Activated CD4-positive, alpha-beta T cell treated with anti-CD3 and anti-CD28 coated beads, Interleukin-2, amount 10 ng/mL, durations not matched to agents 7 days and 5 days (primary cell): ENCODE measurements around the gene PXK. TPM values are rescaled to one million over a fixed set of nuclear protein-coding genes. Genes with fewer than 3 reads are reported as not detected.
A peak's percentile ranks its signal among the peaks of the same experiment; 100 is the strongest.

Experiments
- CTCF ChIA-PET: fragments of 350-600 bp; sonication (Branson Sonifier 250); formaldehyde crosslinking; loops from one replicate; lab custom pipeline; 2021; ENCODE audit warnings: antibody characterized with exemption; lab: Charles Lee
- POLR2A ChIA-PET: fragments of 350-600 bp; sonication (Branson Sonifier 250); formaldehyde crosslinking; loops from one replicate; lab custom pipeline; 2021; ENCODE audit warnings: antibody characterized with exemption; lab: Charles Lee
- DNase-seq: peaks from one replicate; pipeline ENCODE4 v3.0.0-alpha.2; 2020
- H3K27ac Mint-ChIP-seq: one replicate; pipeline ENCODE4 v1.8.0; 2021; ENCODE audit warnings: mild to moderate bottlenecking, moderate library complexity, mixed read lengths
- H3K27me3 Mint-ChIP-seq: one replicate; pipeline ENCODE4 v1.8.0; 2021; ENCODE audit warnings: mixed read lengths
- H3K36me3 Mint-ChIP-seq: one replicate; pipeline ENCODE4 v1.8.0; 2021; ENCODE audit warnings: low read depth, mixed read lengths
- H3K4me1 Mint-ChIP-seq: one replicate; pipeline ENCODE4 v1.8.0; 2021; ENCODE audit warnings: mixed read lengths
- H3K4me3 Mint-ChIP-seq: one replicate; pipeline ENCODE4 v1.8.0; 2021; ENCODE audit warnings: mild to moderate bottlenecking, moderate library complexity, mixed read lengths
- H3K9me3 Mint-ChIP-seq: one replicate; pipeline ENCODE4 v1.8.0; 2021; ENCODE audit warnings: mixed read lengths
- total RNA-seq, 2 experiments: library from RNA; stranded (reverse); gene quantifications; one replicate each; pipeline ENCODE4 v1.2.3, GENCODE V29; 2021

Gene PXK
- total RNA-seq, 2 experiments from 2014 or later = 30.3 to 40.2 TPM

- Mint-ChIP-seq H3K4me1 (peaks cover 52% of the 10 kb centered on the region), H3K27ac (no peak overlapping the region), H3K4me3 (no peak overlapping the region), H3K9me3 (no peaks in the 10 kb centered on the region), H3K27me3 (peaks cover 1% of the 10 kb centered on the region), H3K36me3 (peaks cover 2% of the 10 kb centered on the region)
- ChIA-PET POLR2A (no interaction called here), CTCF (interaction anchor here (0.6 to 1.4 kb wide), 4 partner anchors 13 to 1045 kb away, joined by 3 to 5 read pairs (median 4); no protein-coding TSS in a partner anchor)
- DNase-seq = no peak
Observed at GRCh38 chr3:58469096-58469495, 136.4 kb downstream of the PXK start.

GRCh38 chr3:58470363-58471024, 137.8 kb downstream of the PXK start:
- Mint-ChIP-seq H3K36me3 (peaks cover 2% of the 10 kb centered on the region), H3K27me3 (peaks cover 1% of the 10 kb centered on the region), H3K4me3 (no peak overlapping the region), H3K27ac (peak overlapping the region; percentile 92), H3K4me1 (peaks cover 57% of the 10 kb centered on the region), H3K9me3 (no peaks in the 10 kb centered on the region)
- POLR2A ChIA-PET = no interaction called here
- CTCF ChIA-PET = interaction anchor here (0.6 to 4.4 kb wide), 5 partner anchors 14 to 212 kb away, joined by 3 to 22 read pairs (median 3); partner anchors contain the start of genes HTD2, KCTD6, PDHB and RPP14
- no peak for DNase-seq

- peak overlapping the region; percentile 92 for H3K27ac Mint-ChIP-seq
Observed at GRCh38 chr3:58471025-58471887, 138.6 kb downstream of the PXK start.

GRCh38 chr3:58473275-58473674, 140.6 kb downstream of the PXK start:
- H3K27ac Mint-ChIP-seq = no peak overlapping the region
- H3K4me1 Mint-ChIP-seq = peaks cover 55% of the 10 kb centered on the region
- POLR2A ChIA-PET = no interaction called here
- CTCF ChIA-PET = interaction anchor here (0.7 to 4.4 kb wide), 6 partner anchors 10 to 166 kb away, joined by 3 to 22 read pairs (median 9); partner anchors contain the start of genes HTD2 and KCTD6
- DNase-seq = no peak
- peaks cover 3% of the 10 kb centered on the region for H3K36me3 Mint-ChIP-seq
- peaks cover 1% of the 10 kb centered on the region for H3K9me3 Mint-ChIP-seq
- peaks cover 3% of the 10 kb centered on the region for H3K27me3 Mint-ChIP-seq
- H3K4me3 Mint-ChIP-seq = no peak overlapping the region

More at GRCh38 chr3:58471025-58471887, 138.6 kb downstream of the PXK start:
- DNase-seq = peak; percentile 69
- ChIA-PET CTCF (interaction anchor here (0.6 to 4.4 kb wide), 8 partner anchors 8 to 213 kb away, joined by 3 to 22 read pairs (median 4); partner anchors contain the start of genes KCTD6 and PDHB), POLR2A (interaction anchor here (0.5 kb wide), 2 partner anchors 408 to 782 kb away, joined by 7 to 8 read pairs; no protein-coding TSS in a partner anchor)
- H3K4me1 Mint-ChIP-seq = peaks cover 55% of the 10 kb centered on the region
- H3K9me3 Mint-ChIP-seq = no peaks in the 10 kb centered on the region
- H3K36me3 Mint-ChIP-seq = peaks cover 2% of the 10 kb centered on the region
- H3K27me3 Mint-ChIP-seq = peaks cover 1% of the 10 kb centered on the region
- H3K4me3 Mint-ChIP-seq = peak overlapping the region; percentile 23

- ChIA-PET POLR2A (no interaction called here), CTCF (interaction anchor here (3.1 to 4.4 kb wide), 3 partner anchors 10 to 17 kb away, joined by 14 to 22 read pairs (median 16); partner anchors contain the start of gene KCTD6)
- no peak overlapping the region for H3K27ac Mint-ChIP-seq
- peaks cover 51% of the 10 kb centered on the region for H3K4me1 Mint-ChIP-seq
- DNase-seq = no peak
- H3K4me3 Mint-ChIP-seq = no peak overlapping the region
- peaks cover 3% of the 10 kb centered on the region for H3K36me3 Mint-ChIP-seq
- peaks cover 2% of the 10 kb centered on the region for H3K9me3 Mint-ChIP-seq
- H3K27me3 Mint-ChIP-seq = peaks cover 7% of the 10 kb centered on the region
Observed at GRCh38 chr3:58474348-58474911, 141.7 kb downstream of the PXK start.

- H3K27ac Mint-ChIP-seq = no peak overlapping the region
- H3K36me3 Mint-ChIP-seq = peaks cover 3% of the 10 kb centered on the region
- peaks cover 47% of the 10 kb centered on the region for H3K4me1 Mint-ChIP-seq
- POLR2A ChIA-PET = no interaction called here
- no peak overlapping the region for H3K4me3 Mint-ChIP-seq
- DNase-seq = no peak
- H3K27me3 Mint-ChIP-seq = peaks cover 8% of the 10 kb centered on the region
- H3K9me3 Mint-ChIP-seq = peaks cover 2% of the 10 kb centered on the region
- CTCF ChIA-PET = no interaction called here
Observed at GRCh38 chr3:58474967-58475578, 142.4 kb downstream of the PXK start.

Other genes starting within 250 kb of the PXK start
- gene DNASE1L3, start 121.9 kb upstream of the PXK start, total RNA-seq = not detected
- gene ABHD6, start 95.1 kb upstream of the PXK start, total RNA-seq = 1 to 10 TPM; 4.1 to 5.0 TPM
- gene RPP14, start 26.6 kb upstream of the PXK start, total RNA-seq = 10 to 100 TPM; 12.7 to 15.4 TPM
- 1 to 10 TPM; 6.2 to 7.0 TPM for gene HTD2, start 26.4 kb upstream of the PXK start, total RNA-seq
- gene PDHB, start 100.9 kb downstream of the PXK start, total RNA-seq = 10 to 100 TPM; 47.6 to 50.6 TPM
- gene KCTD6, start 159.2 kb downstream of the PXK start, total RNA-seq = 10 to 100 TPM in 1 of 2 experiments, 1 to 10 TPM in 1; 7.7 to 10.8 TPM
- gene ACOX2, start 204.3 kb downstream of the PXK start, total RNA-seq = not detected
- not detected for gene FAM107A, start 244.5 kb downstream of the PXK start, total RNA-seq